Lower leg skin (tissue), 3 donors: Measurements from ENCODE around the gene ANKS4B.

ENCODE experiments used
- POLR2A ChIP-seq, 2 donors: fragments of 450-650 bp; IDR thresholded peaks; one replicate each; pipeline ENCODE4 v1.6.1; 2016 to 2017; ENCODE audit warnings: antibody characterized with exemption in 2 of 2, mild to moderate bottlenecking in 1 of 2, moderate library complexity in 1 of 2
- TF ChIP-seq, protein P1 (sequence below), 3 donors: fragments of 450-650 bp; IDR thresholded peaks; one replicate each; pipeline ENCODE4 v1.5.1; 2016; ENCODE audit warnings: antibody characterized with exemption in 3 of 3, mild to moderate bottlenecking in 3 of 3, moderate library complexity in 2 of 3

DNA sequence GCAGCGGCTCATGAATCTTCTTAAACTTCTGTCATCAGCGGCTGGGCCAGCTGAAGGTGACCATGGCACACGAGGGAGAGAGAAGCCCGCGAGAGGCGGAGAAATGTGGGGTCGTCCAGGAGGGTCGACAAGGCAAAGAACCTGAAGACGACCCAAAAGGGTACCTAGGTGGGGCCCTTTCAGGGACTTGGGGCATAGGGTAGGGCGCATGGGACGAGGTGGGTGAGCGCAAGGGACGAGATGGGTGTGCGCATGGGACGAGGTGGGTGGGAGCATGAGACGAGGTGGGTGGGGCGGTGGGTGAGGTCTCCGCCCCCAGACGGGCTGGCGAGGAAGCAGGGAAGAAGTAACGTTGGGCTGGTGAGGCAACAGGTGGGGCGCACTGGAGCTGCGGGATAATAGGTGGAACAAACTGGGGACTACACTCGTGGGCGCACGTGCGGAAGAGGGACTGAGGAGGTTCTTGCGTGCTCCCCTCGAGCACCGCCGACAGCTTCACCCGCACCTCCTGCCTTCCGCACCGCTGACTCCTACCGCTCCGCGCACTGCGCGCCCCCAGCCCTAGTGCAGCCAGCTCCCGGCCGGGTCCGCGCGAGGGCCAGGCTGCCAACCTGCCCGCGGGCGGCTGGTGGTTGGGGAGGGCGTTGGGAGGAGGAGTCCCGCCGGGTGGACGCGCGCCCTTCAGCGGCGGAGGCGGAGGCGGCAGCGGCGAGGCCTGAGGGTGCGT is 67.8 kb downstream of the ANKS4B start:
- TF ChIP-seq, protein P1, sequence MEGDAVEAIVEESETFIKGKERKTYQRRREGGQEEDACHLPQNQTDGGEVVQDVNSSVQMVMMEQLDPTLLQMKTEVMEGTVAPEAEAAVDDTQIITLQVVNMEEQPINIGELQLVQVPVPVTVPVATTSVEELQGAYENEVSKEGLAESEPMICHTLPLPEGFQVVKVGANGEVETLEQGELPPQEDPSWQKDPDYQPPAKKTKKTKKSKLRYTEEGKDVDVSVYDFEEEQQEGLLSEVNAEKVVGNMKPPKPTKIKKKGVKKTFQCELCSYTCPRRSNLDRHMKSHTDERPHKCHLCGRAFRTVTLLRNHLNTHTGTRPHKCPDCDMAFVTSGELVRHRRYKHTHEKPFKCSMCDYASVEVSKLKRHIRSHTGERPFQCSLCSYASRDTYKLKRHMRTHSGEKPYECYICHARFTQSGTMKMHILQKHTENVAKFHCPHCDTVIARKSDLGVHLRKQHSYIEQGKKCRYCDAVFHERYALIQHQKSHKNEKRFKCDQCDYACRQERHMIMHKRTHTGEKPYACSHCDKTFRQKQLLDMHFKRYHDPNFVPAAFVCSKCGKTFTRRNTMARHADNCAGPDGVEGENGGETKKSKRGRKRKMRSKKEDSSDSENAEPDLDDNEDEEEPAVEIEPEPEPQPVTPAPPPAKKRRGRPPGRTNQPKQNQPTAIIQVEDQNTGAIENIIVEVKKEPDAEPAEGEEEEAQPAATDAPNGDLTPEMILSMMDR (IDR thresholded peaks at IDR 0.05) = peak in 1 of 3 donors; percentile 8
- TF ChIP-seq POLR2A (IDR thresholded peaks at IDR 0.05) = no peak
